ENCODE measurements around the gene ADK. TPM values are rescaled to one million over a fixed set of nuclear protein-coding genes. Genes with fewer than 3 reads are reported as not detected.

ADK gene
- total and polyA plus RNA-seq, 5 donors from 2014 or later = 33.3 to 83.0 (median 63.7) TPM

DNA sequence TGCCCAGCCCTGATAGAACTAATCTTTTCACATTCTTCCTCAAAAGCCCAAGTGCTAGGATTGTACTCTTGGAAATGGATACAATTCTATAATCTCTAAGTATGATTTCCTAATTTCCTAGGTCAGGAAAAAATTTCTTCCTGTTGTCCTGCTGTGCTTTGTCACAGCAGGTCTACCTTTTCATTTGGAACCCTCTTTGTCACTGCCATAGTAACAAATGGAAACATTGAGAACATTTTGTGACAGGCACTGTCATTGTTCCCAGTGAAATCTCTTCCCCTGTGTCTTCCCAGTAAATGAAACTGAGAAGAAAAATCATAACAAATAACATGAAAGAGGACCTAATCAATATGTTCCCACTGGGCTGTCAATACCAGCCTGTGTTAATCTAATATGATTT lies 524.5 kb downstream of the ADK start:
- H3K36me3 Mint-ChIP-seq = peaks cover 40% of the 10 kb centered on the region
- no peak overlapping the region for H3K4me3 ChIP-seq (ENCODE audit: low read depth, low read length)

DNA sequence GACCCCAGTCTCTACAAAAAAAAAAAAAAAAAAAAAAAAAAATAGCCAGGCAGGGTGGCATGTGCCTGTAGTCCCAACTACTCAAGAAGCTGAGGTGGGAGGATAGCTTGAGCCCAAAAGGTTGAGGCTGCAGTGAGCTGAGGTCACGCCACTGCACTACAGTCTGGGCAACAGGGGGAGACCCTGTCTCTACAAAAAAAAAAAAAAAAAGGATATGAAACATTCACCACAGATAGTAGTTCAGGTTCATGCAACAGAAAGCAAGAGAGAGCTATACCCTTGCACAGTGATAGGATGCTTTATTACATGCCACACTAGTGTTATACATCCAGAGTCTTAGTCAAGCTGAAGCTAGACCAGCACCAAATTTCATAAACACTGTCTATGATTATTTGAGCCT lies 526.9 kb downstream of the ADK start:
- ATAC-seq (ENCODE audit: low read depth in 2 of 2) (no peak), DNase-seq (no peak)
- Mint-ChIP-seq H3K36me3 (peaks cover 27% of the 10 kb centered on the region), H3K4me1 (peaks cover 12 to 47% (median 29%) of the 10 kb centered on the region in 4 donors), H3K27ac (peak overlapping the region in 1 of 3 donors; percentile 9), H3K9me3 (peaks cover 0 to 5% (median 0%) of the 10 kb centered on the region in 7 donors), H3K4me3 (no peak overlapping the region), H3K27me3 (no peaks in the 10 kb centered on the region)
- peaks cover 0 to 6% of the 10 kb centered on the region in 2 experiments for H3K9me3 ChIP-seq (ENCODE audit: control insufficient read depth in 2 of 2, low read length in 2 of 2)
- H3K4me1 ChIP-seq (ENCODE audit: control insufficient read depth, insufficient read depth, low read length, poor library complexity, severe bottlenecking) = peaks cover 6% of the 10 kb centered on the region
- H3K27ac ChIP-seq (ENCODE audit: insufficient read depth, low read length, poor library complexity, severe bottlenecking) = no peak overlapping the region
- H3K27me3 ChIP-seq (ENCODE audit: control insufficient read depth, insufficient read depth, low read length) = no peaks in the 10 kb centered on the region
- H3K4me3 ChIP-seq (ENCODE audit: low read depth, low read length) = no peak overlapping the region
- peaks cover 16% of the 10 kb centered on the region for H3K36me3 ChIP-seq (ENCODE audit: control insufficient read depth, insufficient read depth, low read length)

More for the DNA sequence above, 524.5 kb downstream of the ADK start:
- Histone ChIP-seq H3K9me3 (ENCODE audit: control insufficient read depth in 2 of 2, low read length in 2 of 2) (peaks cover 0 to 6% of the 10 kb centered on the region in 2 experiments), H3K27ac (ENCODE audit: insufficient read depth, low read length, poor library complexity, severe bottlenecking) (no peak overlapping the region), H3K27me3 (ENCODE audit: control insufficient read depth, insufficient read depth, low read length) (no peaks in the 10 kb centered on the region), H3K36me3 (ENCODE audit: control insufficient read depth, insufficient read depth, low read length) (peaks cover 25% of the 10 kb centered on the region), H3K4me1 (ENCODE audit: control insufficient read depth, insufficient read depth, low read length, poor library complexity, severe bottlenecking) (no peaks in the 10 kb centered on the region)
- Mint-ChIP-seq H3K27me3 (no peaks in the 10 kb centered on the region), H3K27ac (peak overlapping the region in 1 of 3 donors; percentile 72), H3K4me3 (no peak overlapping the region), H3K4me1 (peaks cover 6 to 26% (median 14%) of the 10 kb centered on the region in 4 donors), H3K9me3 (peaks cover 0 to 7% (median 0%) of the 10 kb centered on the region in 7 donors)
- DNase-seq (no peak), ATAC-seq (ENCODE audit: low read depth in 2 of 2) (no peak)

DNA sequence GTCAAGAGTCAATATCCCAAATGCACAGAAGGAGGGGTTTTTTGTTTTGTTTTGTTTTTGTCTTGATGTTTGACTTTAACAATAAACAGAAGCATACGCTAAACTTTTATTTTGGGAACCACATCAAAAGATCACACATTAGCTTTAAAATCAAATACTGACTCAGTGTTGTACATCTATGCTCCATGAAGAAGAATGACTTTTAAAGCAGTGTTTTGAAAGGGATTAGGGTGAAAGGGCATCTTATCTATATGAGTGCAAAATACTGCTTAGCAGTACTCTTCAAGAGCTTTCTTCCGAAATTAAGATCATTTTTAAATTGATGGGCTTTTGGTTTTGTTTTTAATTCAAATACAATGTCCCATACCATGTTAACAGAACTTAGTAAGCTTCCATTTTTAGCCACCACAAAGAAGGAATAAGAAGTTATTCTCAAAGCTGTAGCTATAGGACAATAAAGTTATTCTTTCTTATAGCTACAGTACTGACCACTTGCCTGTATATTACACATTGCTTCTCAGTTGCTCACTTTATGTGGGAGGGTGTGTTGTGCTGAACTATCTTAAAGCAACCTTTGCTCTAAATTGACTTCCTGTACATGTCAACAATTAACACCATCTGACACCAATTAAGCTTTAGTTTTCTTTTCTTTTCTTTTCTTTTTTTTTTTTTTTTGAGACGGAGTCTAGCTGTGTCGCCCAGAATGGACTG lies 531.1 kb downstream of the ADK start:
- Histone ChIP-seq H3K9me3 (ENCODE audit: control insufficient read depth in 2 of 2, low read length in 2 of 2) (no peaks in the 10 kb centered on the region), H3K4me1 (ENCODE audit: control insufficient read depth, insufficient read depth, low read length, poor library complexity, severe bottlenecking) (peaks cover 6% of the 10 kb centered on the region), H3K36me3 (ENCODE audit: control insufficient read depth, insufficient read depth, low read length) (no peaks in the 10 kb centered on the region), H3K27me3 (ENCODE audit: control insufficient read depth, insufficient read depth, low read length) (no peaks in the 10 kb centered on the region), H3K27ac (ENCODE audit: insufficient read depth, low read length, poor library complexity, severe bottlenecking) (no peak overlapping the region), H3K4me3 (ENCODE audit: low read depth, low read length) (peak overlapping the region; percentile 33)
- H3K27me3 Mint-ChIP-seq = no peaks in the 10 kb centered on the region
- H3K4me3 Mint-ChIP-seq = peak overlapping the region in 1 of 4 donors; percentile 11
- peak overlapping the region; percentile 29 to 78 (median 38) for H3K27ac Mint-ChIP-seq
- H3K9me3 Mint-ChIP-seq = no peaks in the 10 kb centered on the region
- peaks cover 6 to 37% (median 29%) of the 10 kb centered on the region in 4 donors for H3K4me1 Mint-ChIP-seq
- DNase-seq (peak in 2 of 3 donors; percentile 14 to 44), ATAC-seq (ENCODE audit: low read depth in 2 of 2) (no peak)
- peaks cover 31% of the 10 kb centered on the region for H3K36me3 Mint-ChIP-seq

DNA sequence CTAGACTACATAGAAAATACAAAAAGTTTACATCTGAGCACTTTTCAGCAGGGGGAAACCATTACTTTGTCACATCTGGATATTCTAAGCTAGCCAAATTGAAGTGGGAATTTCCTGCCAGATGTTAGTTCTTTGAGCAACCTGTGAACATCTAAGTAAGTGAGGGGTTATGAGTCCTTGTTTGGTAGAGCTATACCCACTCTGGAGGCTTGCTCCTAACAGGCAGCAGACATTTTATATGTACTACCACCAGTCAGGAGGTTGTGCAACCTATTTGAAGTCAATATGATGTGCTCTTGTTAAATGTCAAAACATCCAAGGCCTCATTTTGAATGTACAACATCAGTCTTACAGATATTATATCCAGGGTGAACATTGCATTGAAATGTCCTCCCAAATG lies 532.0 kb downstream of the ADK start:
- ATAC-seq (ENCODE audit: low read depth in 2 of 2) (no peak), DNase-seq (no peak)
- Mint-ChIP-seq H3K27me3 (no peaks in the 10 kb centered on the region), H3K36me3 (peaks cover 31% of the 10 kb centered on the region), H3K4me1 (peaks cover 10 to 34% (median 27%) of the 10 kb centered on the region in 4 donors), H3K4me3 (no peak overlapping the region), H3K27ac (peak overlapping the region in 2 of 3 donors; percentile 11 to 29), H3K9me3 (no peaks in the 10 kb centered on the region)
- Histone ChIP-seq H3K27ac (ENCODE audit: insufficient read depth, low read length, poor library complexity, severe bottlenecking) (no peak overlapping the region), H3K27me3 (ENCODE audit: control insufficient read depth, insufficient read depth, low read length) (no peaks in the 10 kb centered on the region), H3K4me1 (ENCODE audit: control insufficient read depth, insufficient read depth, low read length, poor library complexity, severe bottlenecking) (peaks cover 6% of the 10 kb centered on the region), H3K9me3 (ENCODE audit: control insufficient read depth in 2 of 2, low read length in 2 of 2) (no peaks in the 10 kb centered on the region), H3K4me3 (ENCODE audit: low read depth, low read length) (no peak overlapping the region), H3K36me3 (ENCODE audit: control insufficient read depth, insufficient read depth, low read length) (no peaks in the 10 kb centered on the region)

DNA sequence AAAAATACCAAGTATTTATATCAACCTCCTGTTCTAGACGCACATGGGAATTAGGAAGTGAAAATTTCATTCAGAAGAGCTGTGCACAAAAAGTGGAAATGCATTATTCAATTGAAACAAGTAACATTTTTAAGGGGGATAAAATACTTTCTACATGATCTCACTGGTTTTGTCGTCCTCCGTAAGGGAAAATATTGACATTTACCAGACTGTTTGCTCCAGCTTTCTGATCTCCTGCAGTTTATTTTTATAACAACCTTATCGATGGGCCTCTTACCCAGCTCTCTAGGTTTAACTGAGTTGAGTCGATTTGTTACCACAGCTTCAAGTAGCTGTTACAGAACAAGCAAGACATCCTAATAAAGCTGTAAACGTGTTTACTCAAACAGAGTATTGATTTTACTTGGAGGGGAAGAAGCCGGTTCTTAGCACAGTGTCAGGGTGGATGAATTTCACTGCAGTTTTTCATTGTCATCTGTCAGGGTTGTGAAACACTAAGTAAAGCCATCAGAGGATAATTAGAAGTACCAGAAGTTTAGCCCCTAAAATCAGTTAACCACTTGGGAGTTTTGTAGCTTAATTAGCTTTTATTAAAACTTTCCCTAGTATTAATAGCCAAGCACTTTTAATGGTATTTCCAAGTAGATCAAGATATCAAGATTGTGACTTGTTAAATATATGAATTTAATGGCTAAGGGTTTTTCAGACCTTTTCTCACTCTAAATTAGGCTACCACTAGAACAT lies 532.8 kb downstream of the ADK start:
- DNase-seq (no peak), ATAC-seq (ENCODE audit: low read depth in 2 of 2) (no peak)
- Mint-ChIP-seq H3K36me3 (peaks cover 35% of the 10 kb centered on the region), H3K4me1 (peaks cover 12 to 31% (median 23%) of the 10 kb centered on the region in 4 donors), H3K4me3 (no peak overlapping the region), H3K9me3 (no peaks in the 10 kb centered on the region), H3K27ac (peak overlapping the region; percentile 9 to 29 (median 25)), H3K27me3 (no peaks in the 10 kb centered on the region)
- Histone ChIP-seq H3K27me3 (ENCODE audit: control insufficient read depth, insufficient read depth, low read length) (no peaks in the 10 kb centered on the region), H3K27ac (ENCODE audit: insufficient read depth, low read length, poor library complexity, severe bottlenecking) (no peak overlapping the region), H3K9me3 (ENCODE audit: control insufficient read depth in 2 of 2, low read length in 2 of 2) (no peaks in the 10 kb centered on the region), H3K36me3 (ENCODE audit: control insufficient read depth, insufficient read depth, low read length) (no peaks in the 10 kb centered on the region), H3K4me1 (ENCODE audit: control insufficient read depth, insufficient read depth, low read length, poor library complexity, severe bottlenecking) (peaks cover 6% of the 10 kb centered on the region), H3K4me3 (ENCODE audit: low read depth, low read length) (no peak overlapping the region)

DNA sequence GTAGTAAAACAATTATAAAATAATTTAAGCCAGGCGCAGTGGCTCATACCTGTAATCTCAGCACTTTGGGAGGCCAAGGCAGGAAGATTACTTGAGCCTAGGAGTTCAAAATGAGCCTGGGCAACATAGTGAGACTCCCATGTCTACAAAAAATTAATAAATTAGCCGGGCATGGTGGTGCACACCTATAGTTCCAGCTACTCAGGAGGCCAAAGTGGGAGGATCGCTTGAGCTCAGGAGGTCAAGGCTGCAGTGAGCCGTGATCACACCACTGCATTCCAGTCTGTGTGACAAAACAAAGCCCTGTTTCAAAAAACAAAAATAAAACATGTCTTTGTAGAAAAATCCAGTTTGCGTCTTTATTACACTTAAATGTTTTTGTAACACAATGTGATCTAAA lies 533.4 kb downstream of the ADK start:
- Mint-ChIP-seq H3K9me3 (no peaks in the 10 kb centered on the region), H3K27me3 (no peaks in the 10 kb centered on the region), H3K4me3 (no peak overlapping the region), H3K4me1 (peaks cover 12 to 31% (median 22%) of the 10 kb centered on the region in 4 donors), H3K36me3 (peaks cover 37% of the 10 kb centered on the region), H3K27ac (no peak overlapping the region)
- Histone ChIP-seq H3K27ac (ENCODE audit: insufficient read depth, low read length, poor library complexity, severe bottlenecking) (no peak overlapping the region), H3K4me1 (ENCODE audit: control insufficient read depth, insufficient read depth, low read length, poor library complexity, severe bottlenecking) (peaks cover 6% of the 10 kb centered on the region), H3K27me3 (ENCODE audit: control insufficient read depth, insufficient read depth, low read length) (no peaks in the 10 kb centered on the region), H3K36me3 (ENCODE audit: control insufficient read depth, insufficient read depth, low read length) (no peaks in the 10 kb centered on the region), H3K9me3 (ENCODE audit: control insufficient read depth in 2 of 2, low read length in 2 of 2) (no peaks in the 10 kb centered on the region), H3K4me3 (ENCODE audit: low read depth, low read length) (no peak overlapping the region)
- ATAC-seq (ENCODE audit: low read depth in 2 of 2) = no peak
- DNase-seq = no peak

DNA sequence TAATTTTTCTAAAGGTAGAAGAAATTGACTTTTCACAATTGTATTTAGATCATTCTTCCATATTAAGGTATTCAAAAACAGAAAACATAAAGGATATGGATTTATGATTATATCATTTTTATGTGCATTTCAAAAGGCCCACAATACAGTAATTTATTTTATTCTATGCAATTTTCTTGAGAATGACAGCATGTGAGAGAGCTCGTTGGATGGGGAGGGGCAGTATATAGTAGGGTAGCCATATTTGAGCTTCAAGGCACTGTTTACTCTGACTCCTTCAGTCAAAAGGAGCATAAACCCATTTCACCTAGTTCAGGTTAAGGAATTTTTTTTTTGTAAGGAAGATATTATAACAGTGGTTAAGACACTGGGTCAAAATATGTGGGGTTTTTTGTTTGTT lies 534.5 kb downstream of the ADK start:
- no peak overlapping the region for H3K4me3 Mint-ChIP-seq
- Histone ChIP-seq H3K36me3 (ENCODE audit: control insufficient read depth, insufficient read depth, low read length) (no peaks in the 10 kb centered on the region), H3K27ac (ENCODE audit: insufficient read depth, low read length, poor library complexity, severe bottlenecking) (no peak overlapping the region), H3K9me3 (ENCODE audit: control insufficient read depth in 2 of 2, low read length in 2 of 2) (no peaks in the 10 kb centered on the region), H3K4me1 (ENCODE audit: control insufficient read depth, insufficient read depth, low read length, poor library complexity, severe bottlenecking) (peaks cover 6% of the 10 kb centered on the region), H3K4me3 (ENCODE audit: low read depth, low read length) (no peak overlapping the region), H3K27me3 (ENCODE audit: control insufficient read depth, insufficient read depth, low read length) (no peaks in the 10 kb centered on the region)
- H3K27me3 Mint-ChIP-seq = no peaks in the 10 kb centered on the region
- no peak overlapping the region for H3K27ac Mint-ChIP-seq
- ATAC-seq (ENCODE audit: low read depth in 2 of 2) (no peak), DNase-seq (no peak)
- H3K4me1 Mint-ChIP-seq = peaks cover 12 to 27% (median 20%) of the 10 kb centered on the region in 4 donors
- peaks cover 41% of the 10 kb centered on the region for H3K36me3 Mint-ChIP-seq
- H3K9me3 Mint-ChIP-seq = no peaks in the 10 kb centered on the region

All from CD4-positive, CD25-positive, alpha-beta regulatory T cell (primary cell).